ENCODE data around the gene AP1S2. TPM values are rescaled to one million over a fixed set of nuclear protein-coding genes. Genes with fewer than 3 reads are reported as not detected.
"Not testable (repeated sequence)": the region's sequence is repeated elsewhere in the genome, so short reads cannot be mapped to it uniquely, and the experiment has no call there.

Gene AP1S2
- total RNA-seq, 1 experiment from 2014 or later = 10.8 TPM

- Histone ChIP-seq H3K9me3 (no peaks in the 10 kb centered on the region), H3K36me3 (no peaks in the 10 kb centered on the region), H3K27me3 (no peaks in the 10 kb centered on the region), H3K4me3 (no peak overlapping the region)
- DNase-seq = no peak
These were observed 9.4 kb upstream of the AP1S2 start for GRCh38 chrX:15864023-15864422.

DNA sequence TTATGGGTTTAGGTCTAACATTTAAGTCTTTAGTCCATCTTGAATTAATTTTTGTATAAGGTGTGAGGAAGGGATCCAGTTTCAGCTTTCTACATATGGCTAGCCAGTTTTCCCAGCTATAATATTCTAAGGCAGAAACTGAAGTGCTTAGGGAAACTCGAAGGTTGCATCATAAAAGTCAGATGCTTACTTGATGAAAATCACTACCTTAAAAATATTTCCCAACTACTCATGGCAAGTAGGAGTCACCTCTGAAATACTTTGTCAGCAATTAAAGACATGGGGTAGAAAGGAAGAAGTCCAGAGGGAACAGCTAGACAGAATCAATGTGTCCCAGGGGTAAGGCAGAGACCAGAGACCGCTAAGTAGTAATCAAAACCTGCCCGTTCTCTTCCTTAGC lies 6.3 kb upstream of the AP1S2 start:
- no peaks in the 10 kb centered on the region for H3K27me3 ChIP-seq
- DNase-seq = no peak
- no peak overlapping the region for H3K4me3 ChIP-seq
- H3K36me3 ChIP-seq = no peaks in the 10 kb centered on the region
- no peaks in the 10 kb centered on the region for H3K9me3 ChIP-seq

DNA sequence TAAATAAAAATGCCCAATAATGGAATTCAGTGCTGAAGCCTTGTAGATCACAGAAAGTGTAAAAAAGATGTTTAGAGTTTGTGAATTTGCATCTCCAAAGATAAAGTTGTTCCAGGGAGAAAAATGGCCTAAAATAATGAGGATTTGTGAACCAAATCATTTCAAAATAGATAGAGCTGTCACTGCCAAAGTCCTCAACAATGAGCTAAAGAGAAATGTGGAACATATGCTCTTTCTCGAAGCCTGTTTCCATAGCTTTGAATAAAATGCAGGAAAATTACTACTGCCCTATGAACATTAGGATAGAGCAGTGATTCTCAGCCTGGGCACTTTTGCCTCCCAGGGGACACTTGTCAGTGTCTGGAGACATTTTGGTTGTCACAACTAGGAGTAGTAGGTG lies 3.4 kb upstream of the AP1S2 start:
- Histone ChIP-seq H3K36me3 (no peaks in the 10 kb centered on the region), H3K27me3 (no peaks in the 10 kb centered on the region), H3K4me3 (no peak overlapping the region), H3K9me3 (no peaks in the 10 kb centered on the region)
- DNase-seq = no peak

GRCh38 chrX:15856636-15857035 lies 2.0 kb upstream of the AP1S2 start:
- Histone ChIP-seq H3K27me3 (no peaks in the 10 kb centered on the region), H3K4me3 (no peak overlapping the region), H3K9me3 (no peaks in the 10 kb centered on the region), H3K36me3 (no peaks in the 10 kb centered on the region)
- DNase-seq = no peak

- no peak for DNase-seq
- H3K27me3 ChIP-seq = no peaks in the 10 kb centered on the region
- H3K4me3 ChIP-seq = no peak overlapping the region
- H3K9me3 ChIP-seq = no peaks in the 10 kb centered on the region
- H3K36me3 ChIP-seq = no peaks in the 10 kb centered on the region
These were observed 1.6 kb upstream of the AP1S2 start for GRCh38 chrX:15856222-15856587.

GRCh38 chrX:15855568-15856221 lies 1.1 kb upstream of the AP1S2 start:
- no peak for DNase-seq
- no peaks in the 10 kb centered on the region for H3K27me3 ChIP-seq
- no peaks in the 10 kb centered on the region for H3K36me3 ChIP-seq

DNA sequence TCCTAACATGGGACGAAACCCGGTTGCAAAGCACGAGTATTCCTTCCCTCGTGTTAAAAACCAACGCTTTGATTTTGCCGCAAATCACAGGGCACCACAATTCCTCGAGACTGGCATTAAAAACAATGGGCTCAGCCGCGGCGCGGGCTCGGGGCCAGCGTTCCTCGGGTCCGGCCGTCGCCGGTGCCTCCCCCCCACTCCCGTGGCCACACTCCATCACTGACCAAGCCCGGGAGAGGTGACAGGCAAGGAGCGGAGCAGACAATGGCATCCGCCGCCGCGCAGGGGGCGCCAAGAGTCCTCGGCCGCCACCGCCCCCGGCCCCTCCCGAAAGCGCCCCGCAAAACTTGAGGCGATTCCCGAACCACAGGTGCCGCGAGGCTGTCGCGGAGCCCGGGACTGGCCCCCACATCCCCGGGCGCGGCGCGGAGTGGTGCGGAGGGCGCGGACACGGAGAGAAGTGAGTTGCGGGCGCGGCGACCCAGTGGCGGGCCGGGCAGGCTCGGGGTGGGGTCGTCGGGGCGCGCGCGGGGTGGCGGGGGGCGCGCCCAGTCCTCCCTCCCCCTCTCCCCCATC lies 445 bp downstream of the AP1S2 start:
- no peaks in the 10 kb centered on the region for H3K9me3 ChIP-seq
- no peaks in the 10 kb centered on the region for H3K27me3 ChIP-seq
- DNase-seq = peak; percentile 30
- peak overlapping the region; percentile 56 for H3K4me3 ChIP-seq
- H3K36me3 ChIP-seq = no peaks in the 10 kb centered on the region

More at GRCh38 chrX:15855568-15856221, 1.1 kb upstream of the AP1S2 start:
- peak overlapping the region; percentile 56 for H3K4me3 ChIP-seq
- H3K9me3 ChIP-seq = no peaks in the 10 kb centered on the region

GRCh38 chrX:15853586-15854079 lies 980 bp downstream of the AP1S2 start:
- Histone ChIP-seq H3K9me3 (no peaks in the 10 kb centered on the region), H3K27me3 (no peaks in the 10 kb centered on the region), H3K4me3 (peak overlapping the region; percentile 56), H3K36me3 (no peaks in the 10 kb centered on the region)
- DNase-seq = no peak

- H3K36me3 ChIP-seq = no peaks in the 10 kb centered on the region
- no peak for DNase-seq
These were observed 5.1 kb downstream of the AP1S2 start for GRCh38 chrX:15849555-15849954.

GRCh38 chrX:15848576-15848975 lies 6.0 kb downstream of the AP1S2 start:
- H3K27me3 ChIP-seq = no peaks in the 10 kb centered on the region
- no peak overlapping the region for H3K4me3 ChIP-seq
- H3K9me3 ChIP-seq = no peaks in the 10 kb centered on the region
- H3K36me3 ChIP-seq = no peaks in the 10 kb centered on the region
- no peak for DNase-seq

More at GRCh38 chrX:15849555-15849954, 5.1 kb downstream of the AP1S2 start:
- Histone ChIP-seq H3K27me3 (no peaks in the 10 kb centered on the region), H3K9me3 (no peaks in the 10 kb centered on the region), H3K4me3 (no peak overlapping the region)

DNA sequence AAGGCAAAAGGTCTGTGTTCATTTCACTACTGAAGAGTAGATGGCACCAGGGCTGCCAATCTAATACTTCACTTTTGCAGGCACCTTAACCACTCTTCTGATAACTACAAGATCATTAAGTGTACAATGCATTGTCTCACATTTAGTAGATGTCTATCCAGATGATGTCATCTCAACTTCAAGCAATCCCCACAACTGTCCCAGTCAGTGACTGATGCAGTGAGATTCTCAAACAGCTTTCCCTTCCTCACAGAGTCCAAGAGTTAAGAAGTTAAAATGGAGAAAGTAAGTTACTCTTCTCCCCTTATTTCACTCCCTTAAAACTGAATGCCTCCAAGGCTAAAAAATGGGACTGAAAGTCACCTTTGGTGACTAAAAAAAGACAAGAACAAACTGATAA lies 10.7 kb downstream of the AP1S2 start:
- DNase-seq = no peak
- H3K36me3 ChIP-seq = no peaks in the 10 kb centered on the region
- H3K4me3 ChIP-seq = no peak overlapping the region

GRCh38 chrX:15841853-15842516 lies 12.6 kb downstream of the AP1S2 start:
- no peak overlapping the region for H3K4me3 ChIP-seq
- no peaks in the 10 kb centered on the region for H3K9me3 ChIP-seq
- no peaks in the 10 kb centered on the region for H3K27me3 ChIP-seq
- no peak for DNase-seq
- H3K36me3 ChIP-seq = no peaks in the 10 kb centered on the region

More for the DNA sequence above, 10.7 kb downstream of the AP1S2 start:
- no peaks in the 10 kb centered on the region for H3K27me3 ChIP-seq
- H3K9me3 ChIP-seq = no peaks in the 10 kb centered on the region

DNA sequence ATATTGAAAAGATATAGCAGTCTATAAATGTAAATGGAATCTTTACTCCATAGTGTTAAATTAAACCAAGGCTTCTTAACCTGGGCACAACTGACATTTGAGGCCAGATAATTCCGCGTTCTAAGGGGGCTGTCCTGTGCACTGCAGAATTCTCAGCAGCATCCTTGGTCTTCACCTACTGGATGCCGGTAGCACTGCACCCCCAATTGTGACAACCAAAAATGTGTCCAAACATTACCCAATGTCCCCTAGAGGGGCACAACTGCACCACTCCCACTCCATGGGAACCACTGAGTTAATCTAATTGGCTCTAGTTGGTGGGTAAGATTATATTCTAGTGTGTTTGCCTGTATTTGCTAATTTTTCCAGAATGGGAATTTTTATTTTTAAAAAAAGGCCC lies 16.6 kb downstream of the AP1S2 start:
- Histone ChIP-seq H3K4me3 (no peak overlapping the region), H3K9me3 (no peaks in the 10 kb centered on the region), H3K27me3 (no peaks in the 10 kb centered on the region), H3K36me3 (no peaks in the 10 kb centered on the region)
- no peak for DNase-seq

GRCh38 chrX:15834827-15835595 lies 19.6 kb downstream of the AP1S2 start:
- H3K27me3 ChIP-seq = no peaks in the 10 kb centered on the region
- no peak overlapping the region for H3K4me3 ChIP-seq
- H3K9me3 ChIP-seq = no peaks in the 10 kb centered on the region
- DNase-seq = no peak
- H3K36me3 ChIP-seq = no peaks in the 10 kb centered on the region

DNA sequence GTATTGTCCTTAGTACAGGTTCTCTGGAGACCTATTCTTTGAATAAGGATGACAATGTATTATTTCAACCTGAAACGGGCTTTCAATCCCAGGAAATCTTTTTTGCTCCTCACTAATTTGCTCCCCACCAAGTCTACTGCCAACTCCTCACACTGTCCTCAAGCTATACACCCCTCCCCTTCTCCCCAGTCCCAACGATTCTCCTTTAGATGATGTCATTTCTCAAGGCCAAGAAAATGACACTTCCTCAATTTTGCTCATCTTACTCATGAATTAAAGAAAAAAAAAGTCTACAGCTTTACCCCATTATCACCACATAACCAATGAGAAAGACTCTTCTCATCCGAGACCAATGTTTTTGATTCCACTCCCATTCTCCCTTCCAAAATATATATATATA lies 20.6 kb downstream of the AP1S2 start:
- no peak overlapping the region for H3K4me3 ChIP-seq
- no peaks in the 10 kb centered on the region for H3K36me3 ChIP-seq
- no peaks in the 10 kb centered on the region for H3K27me3 ChIP-seq
- H3K9me3 ChIP-seq = no peaks in the 10 kb centered on the region
- DNase-seq = no peak

DNA sequence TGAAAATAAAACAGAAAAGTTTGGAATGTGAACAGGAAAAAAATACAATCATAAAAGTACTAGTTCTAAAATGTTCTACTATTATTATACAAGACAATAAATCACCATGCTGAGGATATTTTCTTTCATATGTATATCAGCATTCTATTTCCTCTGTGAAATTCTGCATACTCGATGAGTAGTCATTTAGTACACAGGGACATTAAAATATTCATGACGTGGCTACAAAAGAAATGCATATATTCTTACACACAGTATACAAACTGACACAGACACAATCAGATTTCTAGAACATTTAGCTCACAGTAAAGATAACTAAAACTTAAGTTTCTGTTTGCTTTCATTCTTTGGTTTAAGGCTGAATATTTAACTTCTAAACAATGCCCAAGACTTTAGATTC lies 23.3 kb downstream of the AP1S2 start:
- H3K27me3 ChIP-seq, H3K4me3 ChIP-seq, DNase-seq, H3K9me3 ChIP-seq, H3K36me3 ChIP-seq: not testable (repeated sequence)

DNA sequence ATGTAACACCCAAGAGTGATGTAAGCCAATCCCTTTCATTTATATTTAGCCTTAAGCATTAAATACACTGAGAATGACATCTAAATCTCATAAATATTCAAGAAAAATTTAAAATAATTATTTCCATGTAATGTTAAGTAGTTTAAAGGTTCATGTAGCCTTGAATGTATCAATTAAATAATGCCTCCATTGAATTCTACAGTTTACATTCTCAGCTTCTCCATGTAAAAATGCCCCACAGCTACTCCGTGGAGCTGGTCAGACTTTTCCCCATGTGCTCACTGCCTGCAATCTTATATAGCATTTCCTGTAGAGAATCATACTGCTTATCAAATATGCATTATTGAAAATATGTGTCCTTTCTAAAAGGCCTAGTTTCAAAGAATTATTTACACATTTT lies 25.4 kb downstream of the AP1S2 start:
- DNase-seq = no peak
- H3K36me3 ChIP-seq = no peaks in the 10 kb centered on the region
- no peak overlapping the region for H3K4me3 ChIP-seq
- H3K9me3 ChIP-seq = no peaks in the 10 kb centered on the region
- H3K27me3 ChIP-seq = no peaks in the 10 kb centered on the region

Data from MG63 (cell line).